ENCODE measurements around the gene KRTAP10-6.

Gene KRTAP10-6

GRCh38 chr21:44579056-44579832 is 13.1 kb downstream of the KRTAP10-6 start:
- H3K4me2 ChIP-seq (ENCODE audit: low read depth, low read length, poor library complexity, severe bottlenecking): no peak overlapping the region
- H4K20me1 ChIP-seq (ENCODE audit: low read depth, low read length): no peaks in the 10 kb centered on the region
- H3K9me2 ChIP-seq (replicated peaks; ENCODE audit: insufficient read depth, low read length): no peaks in the 10 kb centered on the region
- H3K36me3 ChIP-seq (ENCODE audit: low read length): no peaks in the 10 kb centered on the region
- no peak overlapping the region for H3K27ac ChIP-seq (ENCODE audit: low read depth, low read length)
- no peak overlapping the region for H3K4me3 ChIP-seq (ENCODE audit: insufficient read depth, low read length, poor library complexity, severe bottlenecking)
- H3K9me3 ChIP-seq (ENCODE audit: insufficient read depth, low read length): peaks cover 10% of the 10 kb centered on the region; the same call in 1 of the 2 replicates
- H3F3A ChIP-seq (ENCODE audit: insufficient read depth): no peaks in the 10 kb centered on the region
- no peak overlapping the region for H2AFZ ChIP-seq (ENCODE audit: low read depth, low read length, severe bottlenecking)
- TF ChIP-seq, protein P1, sequence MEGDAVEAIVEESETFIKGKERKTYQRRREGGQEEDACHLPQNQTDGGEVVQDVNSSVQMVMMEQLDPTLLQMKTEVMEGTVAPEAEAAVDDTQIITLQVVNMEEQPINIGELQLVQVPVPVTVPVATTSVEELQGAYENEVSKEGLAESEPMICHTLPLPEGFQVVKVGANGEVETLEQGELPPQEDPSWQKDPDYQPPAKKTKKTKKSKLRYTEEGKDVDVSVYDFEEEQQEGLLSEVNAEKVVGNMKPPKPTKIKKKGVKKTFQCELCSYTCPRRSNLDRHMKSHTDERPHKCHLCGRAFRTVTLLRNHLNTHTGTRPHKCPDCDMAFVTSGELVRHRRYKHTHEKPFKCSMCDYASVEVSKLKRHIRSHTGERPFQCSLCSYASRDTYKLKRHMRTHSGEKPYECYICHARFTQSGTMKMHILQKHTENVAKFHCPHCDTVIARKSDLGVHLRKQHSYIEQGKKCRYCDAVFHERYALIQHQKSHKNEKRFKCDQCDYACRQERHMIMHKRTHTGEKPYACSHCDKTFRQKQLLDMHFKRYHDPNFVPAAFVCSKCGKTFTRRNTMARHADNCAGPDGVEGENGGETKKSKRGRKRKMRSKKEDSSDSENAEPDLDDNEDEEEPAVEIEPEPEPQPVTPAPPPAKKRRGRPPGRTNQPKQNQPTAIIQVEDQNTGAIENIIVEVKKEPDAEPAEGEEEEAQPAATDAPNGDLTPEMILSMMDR (IDR thresholded peaks at IDR 0.05; ENCODE audit: insufficient read depth, low read length, poor library complexity, severe bottlenecking): no peak
- no peak for TF ChIP-seq EZH2phosphoT487 (conservative IDR thresholded peaks at IDR 0.05; ENCODE audit: low read length)
- H3K79me2 ChIP-seq (ENCODE audit: insufficient read depth, low read length): no peaks in the 10 kb centered on the region
- H3K27me3 ChIP-seq (ENCODE audit: low read length): no peaks in the 10 kb centered on the region
- no peak overlapping the region for H3K9ac ChIP-seq (ENCODE audit: low read length)

DNA sequence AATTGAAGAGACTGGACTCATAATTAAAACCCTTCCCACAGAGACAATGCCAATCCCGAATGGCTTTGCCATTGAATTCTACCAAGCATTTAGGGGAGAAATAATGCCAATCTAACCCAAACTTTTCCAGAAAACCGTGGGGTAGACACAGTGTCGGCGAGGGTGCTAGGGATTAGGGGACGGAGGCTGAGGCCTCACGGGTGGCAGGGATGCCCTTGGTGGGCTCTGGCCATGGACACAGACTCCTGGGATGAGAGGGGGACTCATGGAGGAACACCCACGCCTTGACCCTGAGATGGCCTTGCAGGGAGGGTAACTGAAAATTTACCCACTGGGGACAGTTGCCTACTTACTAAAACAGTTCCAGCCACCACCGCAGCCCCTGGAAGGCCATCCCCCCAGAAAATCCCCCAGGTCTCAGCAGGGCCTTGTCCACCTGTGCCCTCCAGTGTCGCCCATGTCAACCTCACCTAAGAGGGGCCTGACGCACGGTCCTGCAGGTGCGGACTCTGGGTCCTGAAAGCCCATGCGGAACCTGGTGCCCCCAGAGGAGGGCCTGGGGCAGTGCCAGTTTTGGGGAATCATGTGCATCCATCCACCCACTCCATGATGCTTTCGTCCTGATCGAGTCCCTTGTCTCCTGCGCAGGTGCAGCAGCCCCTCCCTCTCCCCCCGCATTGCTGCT is 13.8 kb downstream of the KRTAP10-6 start:
- Histone ChIP-seq H3K9me2 (replicated peaks; ENCODE audit: insufficient read depth, low read length) (no peaks in the 10 kb centered on the region), H3K9ac (ENCODE audit: low read length) (no peak overlapping the region), H3K4me2 (ENCODE audit: low read depth, low read length, poor library complexity, severe bottlenecking) (no peak overlapping the region), H2AFZ (ENCODE audit: low read depth, low read length, severe bottlenecking) (no peak overlapping the region), H3K4me3 (ENCODE audit: insufficient read depth, low read length, poor library complexity, severe bottlenecking) (no peak overlapping the region), H3K27ac (ENCODE audit: low read depth, low read length) (no peak overlapping the region), H4K20me1 (ENCODE audit: low read depth, low read length) (no peaks in the 10 kb centered on the region), H3K27me3 (ENCODE audit: low read length) (no peaks in the 10 kb centered on the region), H3K36me3 (ENCODE audit: low read length) (no peaks in the 10 kb centered on the region), H3K79me2 (ENCODE audit: insufficient read depth, low read length) (no peaks in the 10 kb centered on the region), H3K9me3 (ENCODE audit: insufficient read depth, low read length) (peaks cover 10% of the 10 kb centered on the region; the same call in 1 of the 2 replicates), H3F3A (ENCODE audit: insufficient read depth) (no peaks in the 10 kb centered on the region)
- TF ChIP-seq EZH2phosphoT487 (conservative IDR thresholded peaks at IDR 0.05; ENCODE audit: low read length): no peak
- TF ChIP-seq, protein P1 (IDR thresholded peaks at IDR 0.05; ENCODE audit: insufficient read depth, low read length, poor library complexity, severe bottlenecking): no peak

- H3K27me3 ChIP-seq (ENCODE audit: low read length): no peaks in the 10 kb centered on the region
- no peak overlapping the region for H2AFZ ChIP-seq (ENCODE audit: low read depth, low read length, severe bottlenecking)
- H3K9me3 ChIP-seq (ENCODE audit: insufficient read depth, low read length): no peaks in the 10 kb centered on the region
- no peak overlapping the region for H3K4me3 ChIP-seq (ENCODE audit: insufficient read depth, low read length, poor library complexity, severe bottlenecking)
- TF ChIP-seq EZH2phosphoT487 (conservative IDR thresholded peaks at IDR 0.05; ENCODE audit: low read length): no peak
- TF ChIP-seq, protein P1 (IDR thresholded peaks at IDR 0.05; ENCODE audit: insufficient read depth, low read length, poor library complexity, severe bottlenecking): no peak
- no peaks in the 10 kb centered on the region for H3K36me3 ChIP-seq (ENCODE audit: low read length)
- H3K4me2 ChIP-seq (ENCODE audit: low read depth, low read length, poor library complexity, severe bottlenecking): no peak overlapping the region
- H3K27ac ChIP-seq (ENCODE audit: low read depth, low read length): no peak overlapping the region
- no peaks in the 10 kb centered on the region for H3F3A ChIP-seq (ENCODE audit: insufficient read depth)
- no peaks in the 10 kb centered on the region for H3K9me2 ChIP-seq (replicated peaks; ENCODE audit: insufficient read depth, low read length)
- no peak overlapping the region for H3K9ac ChIP-seq (ENCODE audit: low read length)
- H3K79me2 ChIP-seq (ENCODE audit: insufficient read depth, low read length): no peaks in the 10 kb centered on the region
- no peaks in the 10 kb centered on the region for H4K20me1 ChIP-seq (ENCODE audit: low read depth, low read length)
Observed at GRCh38 chr21:44576025-44576420, 16.3 kb downstream of the KRTAP10-6 start.
